ENCODE results near the gene FAM89B. TPM values are rescaled to one million over a fixed set of nuclear protein-coding genes. Genes with fewer than 3 reads are reported as not detected.

The FAM89B gene
- total RNA-seq, 4 donors from 2014 or later: 86.6 to 154 (median 119) TPM

GRCh38 chr11:65616575-65617001 lies 44.2 kb downstream of the FAM89B start:
- in situ Hi-C loops (cut with MboI; ENCODE audit: low sequenced_read_pairs in 4 of 4) (no loop called here), intact Hi-C loops (cut with DNase I; ENCODE audit: low total_unique reads) (loop anchor here (5.0 kb wide), 2 partner anchors 96 to 346 kb away; partner anchors contain the start of genes KAT5 and SART1)
- no peak for ATAC-seq
- H3K36me3 ChIP-seq: peaks cover 0 to 41% of the 10 kb centered on the region in 2 donors
- H3K4me3 ChIP-seq: peak overlapping the region; percentile 79 to 85 (median 80)
- no peaks in the 10 kb centered on the region for H3K27me3 ChIP-seq
- no peak for DNase-seq
- peaks cover 24 to 35% of the 10 kb centered on the region in 2 donors for H3K4me1 ChIP-seq
- peak overlapping the region; percentile 82 to 93 (median 91) for H3K27ac ChIP-seq
- TF ChIP-seq CTCF (IDR thresholded peaks at IDR 0.05 in 4 of 5, conservative IDR thresholded peaks at IDR 0.05 in 1 of 5) (no peak), POLR2A (IDR thresholded peaks at IDR 0.05) (no peak)
- H3K9me3 ChIP-seq: no peaks in the 10 kb centered on the region

- Histone ChIP-seq H3K36me3 (peaks cover 0 to 41% of the 10 kb centered on the region in 2 donors), H3K27me3 (no peaks in the 10 kb centered on the region), H3K4me3 (peak overlapping the region in 2 of 4 donors; percentile 1 to 80), H3K4me1 (peaks cover 17 to 31% of the 10 kb centered on the region in 2 donors), H3K9me3 (no peaks in the 10 kb centered on the region), H3K27ac (peak overlapping the region in 2 of 4 donors; percentile 90 to 92)
- intact Hi-C loops (cut with DNase I; ENCODE audit: low total_unique reads): loop anchor here (5.0 kb wide), 2 partner anchors 95 to 345 kb away; partner anchors contain the start of genes KAT5 and SART1
- in situ Hi-C loops (cut with MboI; ENCODE audit: low sequenced_read_pairs in 4 of 4): no loop called here
- DNase-seq (no peak), ATAC-seq (no peak)
- TF ChIP-seq POLR2A (IDR thresholded peaks at IDR 0.05) (no peak), CTCF (IDR thresholded peaks at IDR 0.05 in 4 of 5, conservative IDR thresholded peaks at IDR 0.05 in 1 of 5) (no peak)
Observed at GRCh38 chr11:65617136-65617850, 45.0 kb downstream of the FAM89B start.

GRCh38 chr11:65617990-65618751 lies 45.8 kb downstream of the FAM89B start:
- TF ChIP-seq CTCF (IDR thresholded peaks at IDR 0.05 in 4 of 5, conservative IDR thresholded peaks at IDR 0.05 in 1 of 5) (no peak), POLR2A (IDR thresholded peaks at IDR 0.05) (no peak)
- no peak overlapping the region for H3K27ac ChIP-seq
- in situ Hi-C loops (cut with MboI; ENCODE audit: low sequenced_read_pairs in 4 of 4) (no loop called here), intact Hi-C loops (cut with DNase I; ENCODE audit: low total_unique reads) (loop anchor here (5.0 kb wide), 2 partner anchors 94 to 344 kb away; partner anchors contain the start of genes KAT5 and SART1)
- DNase-seq: no peak
- peaks cover 9 to 22% of the 10 kb centered on the region in 2 donors for H3K4me1 ChIP-seq
- no peaks in the 10 kb centered on the region for H3K27me3 ChIP-seq
- no peaks in the 10 kb centered on the region for H3K9me3 ChIP-seq
- no peak for ATAC-seq
- no peak overlapping the region for H3K4me3 ChIP-seq
- H3K36me3 ChIP-seq: peaks cover 0 to 46% of the 10 kb centered on the region in 2 donors

DNA sequence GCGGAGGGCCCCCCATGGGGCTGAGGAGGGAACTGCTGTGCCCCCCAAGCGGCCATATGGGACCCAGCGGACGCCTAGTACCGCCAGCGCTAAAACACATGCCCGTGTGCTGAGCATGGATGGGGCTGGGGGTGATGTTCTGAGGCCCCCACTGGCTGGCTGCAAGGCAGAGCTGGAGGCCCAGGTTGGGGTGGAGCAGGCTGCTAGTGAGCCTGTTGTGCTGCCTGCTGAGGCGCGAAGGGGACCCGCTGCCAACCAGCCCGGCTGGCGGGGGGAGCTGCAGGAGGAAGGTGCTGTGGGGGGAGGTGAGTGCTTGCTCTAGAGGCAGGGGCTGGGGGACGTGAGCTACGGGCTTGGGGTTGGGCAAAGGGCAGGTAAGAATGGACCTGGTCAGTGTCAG lies 46.4 kb downstream of the FAM89B start:
- no peak for ATAC-seq
- no peaks in the 10 kb centered on the region for H3K9me3 ChIP-seq
- no peak overlapping the region for H3K27ac ChIP-seq
- in situ Hi-C loops (cut with MboI; ENCODE audit: low sequenced_read_pairs in 4 of 4): no loop called here
- intact Hi-C loops (cut with DNase I; ENCODE audit: low total_unique reads): loop anchor here (5.0 kb wide), 2 partner anchors 94 to 344 kb away; partner anchors contain the start of genes KAT5 and SART1
- H3K4me1 ChIP-seq: peaks cover 9 to 16% of the 10 kb centered on the region in 2 donors
- H3K27me3 ChIP-seq: no peaks in the 10 kb centered on the region
- TF ChIP-seq POLR2A (IDR thresholded peaks at IDR 0.05): no peak
- no peak for TF ChIP-seq CTCF (IDR thresholded peaks at IDR 0.05 in 4 of 5, conservative IDR thresholded peaks at IDR 0.05 in 1 of 5)
- no peak overlapping the region for H3K4me3 ChIP-seq
- no peak for DNase-seq
- H3K36me3 ChIP-seq: peaks cover 0 to 52% of the 10 kb centered on the region in 2 donors

Data from gastrocnemius medialis (tissue), 4 donors.